Bronchial epithelial cell (primary cell): ENCODE results near the gene SIK2. TPM values are rescaled to one million over a fixed set of nuclear protein-coding genes. Genes with fewer than 3 reads are reported as not detected.

Experiments used
- DNase-seq: peaks from one replicate; pipeline ENCODE4 v3.0.0-alpha.2; 2010; ENCODE audit warnings: low read depth
- FAIRE-seq: peaks from 2 replicates; lab custom pipeline; 2011; peaks lifted over from hg19 to GRCh38; lab: Jason Lieb, UNC
- H3K27me3 ChIP-seq: 2 replicates; pipeline ENCODE4 v1.5.1; 2011; ENCODE audit warnings: low read length; ENCODE audit not compliant: control insufficient read depth, insufficient read depth
- H3K36me3 ChIP-seq: 2 replicates; pipeline ENCODE4 v1.5.1; 2011; ENCODE audit warnings: low read length; ENCODE audit not compliant: control insufficient read depth, insufficient read depth
- H3K4me3 ChIP-seq: 2 replicates; pipeline ENCODE4 v1.5.1; 2011; ENCODE audit warnings: mild to moderate bottlenecking, low read depth, low read length, control low read depth
- CTCF ChIP-seq: IDR thresholded peaks from 2 replicates; pipeline ENCODE4 v1.5.1; 2011; ENCODE audit warnings: mild to moderate bottlenecking, moderate library complexity, low read length, control low read depth, inconsistent platforms; ENCODE audit not compliant: insufficient read depth, severe bottlenecking
- total RNA-seq: library from RNA; depleted of rRNA; stranded (reverse); fragments of >200 nt; gene quantifications from 2 replicates; pipeline ENCODE4 v1.2.1, GENCODE V29; 2014

The SIK2 gene
- total RNA-seq, 1 donor from 2014 or later = 2.9 TPM

GRCh38 chr11:111633756-111634362 is 31.6 kb downstream of the SIK2 start:
- DNase-seq (peak; percentile 50), FAIRE-seq (no peak)
- Histone ChIP-seq H3K36me3 (no peaks in the 10 kb centered on the region), H3K27me3 (no peaks in the 10 kb centered on the region), H3K4me3 (no peak overlapping the region)
- no peak for TF ChIP-seq CTCF

- DNase-seq = peak; percentile 49
- no peaks in the 10 kb centered on the region for H3K36me3 ChIP-seq
- H3K27me3 ChIP-seq = no peaks in the 10 kb centered on the region
- H3K4me3 ChIP-seq = no peak overlapping the region
- FAIRE-seq = no peak
- TF ChIP-seq CTCF = no peak
Observed at GRCh38 chr11:111634981-111635705, 32.9 kb downstream of the SIK2 start.

GRCh38 chr11:111635706-111636045 is 33.4 kb downstream of the SIK2 start:
- no peak for FAIRE-seq

GRCh38 chr11:111637885-111638284 is 35.6 kb downstream of the SIK2 start:
- no peak for TF ChIP-seq CTCF
- no peaks in the 10 kb centered on the region for H3K36me3 ChIP-seq
- H3K4me3 ChIP-seq = no peak overlapping the region
- no peak for DNase-seq
- H3K27me3 ChIP-seq = no peaks in the 10 kb centered on the region
- no peak for FAIRE-seq

More at GRCh38 chr11:111635706-111636045, 33.4 kb downstream of the SIK2 start:
- Histone ChIP-seq H3K4me3 (no peak overlapping the region), H3K27me3 (no peaks in the 10 kb centered on the region), H3K36me3 (no peaks in the 10 kb centered on the region)
- TF ChIP-seq CTCF = no peak
- DNase-seq = no peak

GRCh38 chr11:111639226-111639925 is 37.1 kb downstream of the SIK2 start:
- H3K4me3 ChIP-seq = no peak overlapping the region
- DNase-seq (no peak), FAIRE-seq (no peak)
- H3K36me3 ChIP-seq = no peaks in the 10 kb centered on the region
- H3K27me3 ChIP-seq = no peaks in the 10 kb centered on the region
- no peak for TF ChIP-seq CTCF
